T47D (cell line): Measurements from ENCODE around the gene KCNQ1.

Experiments
- DNase-seq, 2 experiments: peaks; one replicate each; pipeline versions ENCODE4 v3.0.0 to v3.0.0-alpha.2; 2011 to 2012; ENCODE audit warnings: low read depth in 1 of 2, low spot score in 1 of 2
- JUND ChIP-seq: IDR thresholded peaks from 2 replicates; pipeline ENCODE4 v1.6.1; 2012; ENCODE audit warnings: low read depth
- in situ Hi-C: cut with HindIII; loops from 2 replicates; pipeline ENCODE4 v1.10.0; 2016; ENCODE audit warnings: low sequenced_read_pairs, low pct_unique_long_range_greater_than_20kb

KCNQ1 gene

GRCh38 chr11:2445746-2446551, 1.1 kb downstream of the KCNQ1 start:
- in situ Hi-C loops = no loop called here
- DNase-seq = no peak
- no peak for TF ChIP-seq JUND

DNA sequence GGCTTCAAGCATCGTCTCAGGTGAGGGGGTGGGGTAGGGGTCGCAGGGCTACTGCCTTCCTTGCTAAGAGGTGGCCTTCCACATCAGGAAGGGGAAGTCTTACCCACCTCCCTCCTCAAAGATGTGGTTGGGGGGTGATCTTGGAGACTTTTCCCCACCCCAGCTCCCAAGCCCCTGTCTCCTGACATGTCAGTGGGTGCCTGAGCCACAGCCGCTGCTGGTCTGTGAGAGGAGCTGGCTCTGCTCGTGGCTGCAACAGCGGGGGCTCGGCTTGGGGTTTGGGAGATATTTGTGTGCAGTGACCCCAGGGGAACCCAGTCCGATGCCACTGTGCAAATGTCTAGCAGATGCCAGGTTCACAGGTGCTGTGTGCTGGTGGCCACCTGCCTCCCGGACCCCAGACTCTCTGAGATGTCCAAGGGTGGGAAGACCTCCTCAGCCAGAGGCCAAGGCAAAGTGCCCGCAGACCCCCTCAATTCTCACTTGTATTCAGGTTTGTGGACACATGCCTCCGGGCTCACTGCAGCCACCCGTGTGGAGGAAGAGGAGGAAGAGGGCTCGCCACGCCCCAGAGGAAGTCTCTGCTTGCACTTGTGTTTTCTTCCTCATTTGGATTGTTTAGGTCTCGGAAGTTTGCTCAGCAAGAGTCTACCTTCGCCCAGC, 1.9 kb downstream of the KCNQ1 start:
- in situ Hi-C loops = no loop called here
- DNase-seq = no peak
- TF ChIP-seq JUND = no peak

- no peak for DNase-seq
- in situ Hi-C loops = no loop called here
- no peak for TF ChIP-seq JUND
Measured at GRCh38 chr11:2447253-2447950, 2.6 kb downstream of the KCNQ1 start.

- in situ Hi-C loops = no loop called here
- DNase-seq = no peak
- no peak for TF ChIP-seq JUND
Measured at GRCh38 chr11:2447951-2448650, 3.3 kb downstream of the KCNQ1 start.

- no peak for TF ChIP-seq JUND
- in situ Hi-C loops = no loop called here
- no peak for DNase-seq
Measured at GRCh38 chr11:2448661-2449547, 4.1 kb downstream of the KCNQ1 start.

GRCh38 chr11:2449548-2450320, 4.9 kb downstream of the KCNQ1 start:
- in situ Hi-C loops = no loop called here
- DNase-seq = no peak
- no peak for TF ChIP-seq JUND

DNA sequence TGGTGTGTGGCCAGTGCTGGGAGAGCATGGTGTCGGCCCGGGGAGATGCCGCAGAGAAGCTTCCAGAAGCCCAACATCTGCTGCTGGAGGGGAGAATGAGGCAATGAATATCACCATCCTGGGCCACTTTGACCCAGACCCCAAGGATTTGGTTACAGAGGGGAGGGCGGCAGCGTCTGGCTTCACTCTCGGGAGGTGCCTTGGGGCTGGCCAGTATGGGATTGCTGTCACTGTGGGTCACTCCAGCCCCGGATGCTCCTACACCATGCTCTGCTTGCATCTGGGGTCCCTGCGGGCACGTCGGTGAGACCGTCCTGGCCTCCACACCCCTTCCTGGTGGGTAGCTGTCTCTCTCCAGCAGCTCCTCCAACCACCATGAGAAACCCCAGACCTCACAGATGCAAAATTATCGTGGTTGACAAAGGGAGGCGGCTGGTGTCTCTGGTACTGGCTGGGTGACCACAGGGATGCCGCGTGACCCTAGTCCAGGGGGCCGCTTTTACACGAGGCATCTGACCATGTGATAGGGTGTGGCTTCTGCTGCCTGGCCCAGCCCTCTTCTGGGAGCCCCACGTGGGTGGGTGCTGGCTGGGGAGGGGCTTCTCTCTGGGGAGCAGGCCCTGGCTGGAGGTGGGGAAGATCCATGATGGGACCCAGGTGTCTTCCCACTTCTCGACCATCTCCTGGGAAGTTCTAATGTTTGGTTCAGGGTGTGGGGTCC, 5.7 kb downstream of the KCNQ1 start:
- DNase-seq = no peak
- no peak for TF ChIP-seq JUND

GRCh38 chr11:2451336-2451735, 6.5 kb downstream of the KCNQ1 start:
- DNase-seq = no peak
- in situ Hi-C loops = no loop called here
- TF ChIP-seq JUND = no peak

More for the DNA sequence above, 5.7 kb downstream of the KCNQ1 start:
- in situ Hi-C loops = no loop called here

- in situ Hi-C loops = no loop called here
- TF ChIP-seq JUND = no peak
- DNase-seq = no peak
Measured at GRCh38 chr11:2451916-2452315, 7.1 kb downstream of the KCNQ1 start.

GRCh38 chr11:2452321-2453012, 7.7 kb downstream of the KCNQ1 start:
- in situ Hi-C loops = no loop called here
- no peak for DNase-seq
- TF ChIP-seq JUND = no peak

GRCh38 chr11:2453436-2453835, 8.6 kb downstream of the KCNQ1 start:
- in situ Hi-C loops = no loop called here
- DNase-seq = no peak
- no peak for TF ChIP-seq JUND
